Esophagus mucosa (tissue), 1 donor: ENCODE data around the gene SERPINB2. TPM values are rescaled to one million over a fixed set of nuclear protein-coding genes. Genes with fewer than 3 reads are reported as not detected.
"Not testable (repeated sequence)": the region's sequence is repeated elsewhere in the genome, so short reads cannot be mapped to it uniquely, and the experiment has no call there.

Source experiments
- ATAC-seq: fragments of 200-7000 bp; cut with Tn5 transposase; one replicate; pipeline ENCODE4 v1.9.1; 2020
- total RNA-seq: library from RNA; stranded (reverse); gene quantifications from one replicate; pipeline ENCODE4 v1.2.4, GENCODE V29; 2023
- donor health status: DM: yes; HTN: yes; CAD: no.

The SERPINB2 gene
- total RNA-seq, 1 donor from 2014 or later: 139 TPM

DNA sequence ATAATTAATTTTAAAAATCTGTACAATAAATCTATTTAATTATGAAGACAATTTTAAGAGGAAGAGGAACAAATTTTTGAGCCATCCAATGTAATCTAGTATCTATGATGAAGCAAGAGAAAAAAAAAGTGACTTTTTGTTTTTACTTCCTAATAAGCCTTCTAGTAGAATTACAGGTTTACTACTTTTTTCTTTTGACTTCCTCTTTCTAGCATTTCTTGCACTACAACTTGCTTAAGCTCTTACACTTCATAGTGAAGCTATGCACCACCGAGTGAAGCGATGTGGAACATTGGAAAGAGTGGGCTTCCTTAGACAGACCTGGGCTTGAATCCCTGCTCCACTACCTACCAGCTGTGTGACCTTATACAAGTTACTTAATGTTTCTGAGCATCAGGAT is 2.1 kb downstream of the SERPINB2 start:
- peak; percentile 17 for ATAC-seq

DNA sequence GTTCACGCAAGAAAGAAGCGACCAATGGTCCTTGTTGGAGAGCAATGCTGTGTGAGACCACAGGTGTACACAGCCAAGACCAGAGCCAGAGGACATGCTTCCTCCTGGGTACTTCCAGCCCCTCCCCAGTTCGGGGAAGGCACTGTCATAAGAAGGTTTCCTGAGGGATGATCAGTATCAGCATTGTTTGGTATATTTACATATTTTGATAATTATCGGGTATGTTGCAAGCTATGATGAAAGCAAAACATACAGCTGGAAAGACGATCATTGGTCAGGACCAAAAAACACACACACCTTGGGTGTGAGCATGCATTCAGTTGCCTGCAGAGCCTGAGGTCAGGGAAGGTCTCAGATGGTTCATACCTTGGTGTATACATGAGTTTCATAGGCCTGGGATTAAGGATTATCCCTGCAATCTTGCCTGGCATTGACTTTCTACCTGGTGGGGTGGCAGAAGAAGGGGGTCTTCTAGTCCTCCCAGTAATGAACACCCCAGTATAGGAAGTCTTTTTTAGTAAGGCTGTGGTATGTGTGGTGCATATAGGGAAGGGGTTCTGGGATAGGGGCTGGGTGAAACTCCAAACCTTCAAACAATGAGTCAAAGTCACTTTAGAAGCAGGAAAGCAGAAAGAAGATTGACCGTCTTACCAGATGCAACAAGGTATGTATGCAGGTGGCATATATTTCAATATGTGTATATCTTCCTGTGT is 2.9 kb downstream of the SERPINB2 start:
- peak; percentile 50 for ATAC-seq

DNA sequence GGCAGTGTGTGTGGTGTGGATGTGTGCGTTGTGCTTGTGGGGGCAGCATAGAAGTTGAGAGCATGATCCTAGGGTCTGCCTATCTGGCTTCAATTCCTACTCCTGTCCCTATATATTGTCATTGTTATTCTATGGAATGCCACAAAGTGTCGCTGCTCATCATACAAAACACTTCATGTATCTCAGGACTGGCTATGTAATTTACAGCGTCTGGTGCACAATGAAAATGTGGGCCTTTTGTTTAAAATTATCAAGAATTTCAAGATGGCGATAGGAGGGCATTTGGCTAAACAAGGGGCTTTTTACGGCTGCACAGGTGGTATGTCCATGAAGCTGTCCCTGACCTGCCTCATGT is 3.4 kb downstream of the SERPINB2 start:
- ATAC-seq: no peak

DNA sequence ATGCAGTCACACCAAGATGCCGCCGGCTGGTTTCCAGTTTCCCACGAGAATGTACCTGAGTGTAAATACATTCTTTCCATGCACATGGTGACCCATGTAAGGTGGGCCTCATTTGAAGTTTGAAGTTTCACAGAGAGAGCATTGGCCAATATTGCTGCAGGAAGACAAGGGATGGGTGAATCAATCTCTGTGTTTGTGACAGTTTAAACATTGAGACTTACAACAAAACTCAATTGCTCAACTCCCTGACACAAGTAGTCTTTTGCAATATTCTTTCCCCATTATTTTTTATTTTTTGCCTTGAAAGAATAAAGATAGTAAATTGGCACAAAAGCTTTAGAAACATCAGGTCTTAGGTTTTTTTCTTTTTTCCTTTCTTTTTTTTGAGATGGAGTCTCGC is 5.1 kb downstream of the SERPINB2 start:
- no peak for ATAC-seq

DNA sequence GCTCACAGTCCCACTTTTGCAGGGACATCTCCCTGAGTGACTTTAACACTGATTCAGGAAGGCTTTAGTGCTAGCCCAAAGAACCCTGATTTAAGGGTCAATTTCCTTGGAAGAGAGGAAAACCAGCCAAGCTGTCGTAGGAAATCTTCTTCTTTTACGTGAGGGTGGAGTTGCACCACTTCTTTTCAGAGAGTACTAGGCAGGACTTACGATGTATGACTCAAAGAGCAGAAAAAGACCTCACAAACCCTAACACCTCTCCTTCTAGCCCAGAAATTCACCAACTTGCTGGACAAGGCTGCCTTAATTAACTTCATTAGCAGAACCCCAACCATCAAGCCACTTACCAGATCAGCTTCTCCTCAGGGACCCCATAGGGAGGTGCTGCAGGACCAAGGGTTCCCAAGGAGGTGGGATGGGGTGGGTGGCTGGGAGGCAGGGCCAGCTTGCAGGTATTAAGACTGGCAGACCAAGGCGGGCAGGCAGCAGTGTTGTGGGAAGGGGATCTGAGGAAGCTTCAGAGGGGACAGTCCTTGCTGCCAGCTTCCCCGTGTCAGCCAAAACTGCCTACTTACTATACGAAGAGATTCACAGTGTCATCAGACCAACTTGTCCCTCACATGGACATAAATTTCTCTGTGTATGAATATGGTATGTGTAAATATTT is 6.7 kb downstream of the SERPINB2 start:
- no peak for ATAC-seq

DNA sequence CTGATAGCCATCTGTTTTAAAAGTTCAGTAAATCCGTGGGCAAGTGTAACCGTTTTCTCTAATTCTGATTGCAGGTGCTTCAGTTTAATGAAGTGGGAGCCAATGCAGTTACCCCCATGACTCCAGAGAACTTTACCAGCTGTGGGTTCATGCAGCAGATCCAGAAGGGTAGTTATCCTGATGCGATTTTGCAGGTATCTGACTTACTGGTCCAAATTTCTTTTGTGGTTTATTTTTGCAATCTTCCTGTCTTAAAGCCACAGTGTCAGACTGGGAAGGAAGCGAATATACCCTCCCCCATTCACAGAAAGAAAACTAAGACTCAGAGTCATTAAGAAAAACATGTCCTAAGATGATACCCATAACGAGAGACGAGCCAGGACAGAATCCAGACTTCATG is 7.7 kb downstream of the SERPINB2 start:
- ATAC-seq: no peak

DNA sequence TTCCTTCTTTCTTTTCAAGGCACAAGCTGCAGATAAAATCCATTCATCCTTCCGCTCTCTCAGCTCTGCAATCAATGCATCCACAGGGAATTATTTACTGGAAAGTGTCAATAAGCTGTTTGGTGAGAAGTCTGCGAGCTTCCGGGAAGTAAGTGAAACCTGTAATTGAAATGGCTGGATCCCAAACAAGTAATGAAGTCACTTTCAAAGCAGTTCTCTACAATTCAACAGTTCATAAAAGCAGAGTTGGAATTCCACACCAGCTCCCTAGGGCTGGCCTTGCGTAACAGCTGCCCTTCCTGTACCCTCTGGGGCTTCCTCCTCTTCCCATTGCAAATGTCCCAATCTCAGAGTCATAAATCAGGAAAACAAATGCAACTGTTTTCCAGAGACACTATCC is 9.6 kb downstream of the SERPINB2 start:
- ATAC-seq: no peak

DNA sequence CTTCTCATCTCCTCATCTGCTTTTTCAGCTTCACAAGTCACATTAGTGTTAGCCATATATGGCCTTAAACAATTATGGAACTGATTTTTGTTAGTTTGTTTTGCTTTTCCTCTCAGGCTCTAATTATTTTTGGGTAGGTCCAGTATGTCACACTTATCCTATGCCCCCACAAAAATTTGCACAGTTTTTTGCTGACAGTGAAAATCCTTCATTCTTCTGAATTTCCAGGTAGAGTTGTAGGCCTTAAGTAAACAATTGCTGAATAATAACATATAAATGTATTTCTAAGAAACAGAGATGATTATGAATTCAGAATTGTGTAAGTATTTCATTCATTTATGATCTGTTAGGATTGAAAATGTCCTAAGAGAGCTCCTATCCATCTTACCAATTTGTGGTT is 11.7 kb downstream of the SERPINB2 start:
- ATAC-seq: no peak

DNA sequence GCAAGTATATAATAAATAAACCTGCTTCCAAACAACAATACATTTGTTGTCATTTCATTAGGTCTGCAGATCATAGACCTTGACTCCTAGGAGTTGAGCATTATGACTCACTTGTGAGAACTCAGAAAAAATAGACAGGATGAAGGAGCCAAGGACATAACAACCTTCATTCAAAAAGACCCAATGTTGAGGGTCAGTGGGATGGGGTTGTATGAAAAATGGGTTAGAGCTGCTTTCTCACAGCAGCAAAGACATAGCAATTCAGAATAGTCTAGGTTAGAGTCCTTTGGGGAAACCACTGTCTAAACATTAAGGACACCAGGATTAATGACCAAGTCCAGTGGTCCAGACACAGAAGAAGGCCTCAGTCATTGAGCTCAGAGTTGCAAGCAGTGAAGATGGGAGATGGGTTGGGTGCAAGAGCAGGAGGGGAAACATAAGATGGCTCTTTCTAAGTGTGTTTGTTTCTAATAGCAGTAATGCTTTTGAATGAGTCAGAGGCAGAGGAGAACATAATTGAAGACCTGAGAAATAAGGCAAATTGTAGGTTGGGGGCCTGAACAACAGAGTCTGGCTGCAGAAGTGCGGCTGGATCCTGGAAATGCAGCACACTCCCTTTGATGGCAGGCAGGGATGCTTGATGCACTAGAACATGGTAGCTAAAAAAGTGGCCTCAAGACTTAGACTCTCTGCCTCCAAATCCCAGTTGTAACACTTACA is 16.5 kb downstream of the SERPINB2 start:
- no peak for ATAC-seq

DNA sequence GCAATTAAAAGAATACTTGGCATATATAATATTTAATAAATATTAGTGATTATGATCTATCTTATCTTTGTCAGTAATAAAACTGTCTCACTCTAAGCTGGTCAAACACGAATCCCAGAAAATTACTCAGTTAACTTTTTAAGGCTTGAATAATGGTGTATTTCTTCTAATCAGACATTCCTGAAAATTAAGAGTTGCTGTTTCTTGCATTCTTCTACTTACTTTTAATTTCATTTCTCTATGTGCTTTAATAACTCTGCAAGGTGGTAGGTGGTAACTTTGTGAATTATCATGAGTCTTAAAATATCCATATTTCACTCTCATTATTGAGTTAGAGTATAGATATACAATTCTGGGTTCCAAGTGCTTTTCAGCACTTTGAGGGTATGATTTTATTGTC is 17.2 kb downstream of the SERPINB2 start:
- ATAC-seq: no peak

DNA sequence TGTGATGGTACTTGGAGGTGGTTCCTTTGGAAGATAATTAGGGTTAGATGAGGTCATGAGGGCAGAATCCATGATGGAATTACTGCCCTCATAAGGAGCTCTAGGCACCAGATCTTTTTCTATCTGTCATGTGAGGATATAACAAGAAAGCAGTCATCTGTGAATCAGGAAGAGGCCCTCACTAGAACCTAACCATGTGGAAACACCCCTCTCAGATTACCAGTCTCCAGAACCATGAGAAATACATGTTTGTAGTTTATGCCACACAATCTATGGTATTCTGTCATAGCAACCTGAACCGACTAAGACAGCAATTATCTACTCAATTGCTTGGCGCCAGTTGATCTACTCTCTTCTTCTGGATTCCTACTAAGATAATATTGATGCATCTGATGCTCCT is 17.9 kb downstream of the SERPINB2 start:
- ATAC-seq: no peak

DNA sequence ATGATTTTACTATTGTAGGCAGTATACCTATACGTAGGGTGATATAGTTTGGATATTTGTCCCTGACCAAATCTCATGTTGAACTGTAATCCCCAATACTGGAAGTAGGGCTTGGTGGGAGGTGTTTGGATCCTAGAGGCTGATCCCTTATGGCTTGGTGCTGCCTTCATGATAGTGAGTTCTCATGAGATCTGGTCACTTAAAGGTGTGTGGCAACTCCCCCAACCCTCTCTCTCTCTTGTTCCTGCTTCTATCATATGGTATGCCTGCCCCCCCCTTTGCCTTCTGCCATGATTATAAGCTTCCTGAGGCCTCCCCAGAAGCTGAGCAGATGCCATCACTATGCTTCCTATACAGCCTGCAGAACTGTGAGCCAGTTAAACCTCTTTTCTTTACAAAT is 18.6 kb downstream of the SERPINB2 start:
- no peak for ATAC-seq

DNA sequence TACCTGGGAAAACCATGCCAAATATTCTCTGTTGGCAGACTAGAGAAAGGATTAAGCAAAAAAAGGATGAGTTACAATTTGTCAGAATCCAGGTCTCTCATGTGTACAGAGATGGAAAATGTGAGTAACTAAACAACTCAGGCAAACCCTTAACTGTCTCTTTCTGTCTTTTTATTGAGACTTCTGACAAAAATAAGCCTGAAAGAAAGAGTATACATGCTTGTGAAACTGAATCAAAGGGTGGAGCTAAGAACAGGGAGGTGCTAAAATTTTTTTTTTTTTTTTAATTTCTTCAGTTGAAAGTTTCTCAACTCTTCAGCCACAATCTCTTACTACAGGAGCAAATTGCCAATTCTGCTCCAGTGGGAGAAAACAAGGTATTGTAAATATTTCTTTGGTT is 20.2 kb downstream of the SERPINB2 start, which contains the start of gene SERPINB10:
Gene SERPINB10 (plus strand): TSS at position 295 of the 400 bp plus-strand sequence. CDS start 7,553 bp downstream, outside the sequence.
- no peak for ATAC-seq

DNA sequence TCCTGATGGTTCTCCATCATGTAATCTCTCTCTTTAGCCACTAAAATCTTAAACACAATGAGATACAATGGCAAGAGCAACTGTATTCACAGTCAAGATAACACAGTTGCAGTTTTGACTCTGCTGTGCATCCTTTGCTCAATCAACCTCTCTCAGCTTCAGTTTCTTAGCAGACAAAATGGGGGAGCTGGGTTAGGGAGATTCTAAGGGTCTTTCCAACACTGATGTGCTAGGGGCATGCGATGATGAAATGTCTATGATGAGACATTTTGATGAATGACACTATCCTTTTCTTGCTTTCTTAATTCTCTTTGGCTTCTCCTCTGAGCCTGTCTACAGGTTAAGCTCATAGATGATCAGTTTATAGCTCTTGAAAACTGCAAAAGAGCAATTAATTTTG is 21.4 kb downstream of the SERPINB2 start:
- ATAC-seq: no peak

DNA sequence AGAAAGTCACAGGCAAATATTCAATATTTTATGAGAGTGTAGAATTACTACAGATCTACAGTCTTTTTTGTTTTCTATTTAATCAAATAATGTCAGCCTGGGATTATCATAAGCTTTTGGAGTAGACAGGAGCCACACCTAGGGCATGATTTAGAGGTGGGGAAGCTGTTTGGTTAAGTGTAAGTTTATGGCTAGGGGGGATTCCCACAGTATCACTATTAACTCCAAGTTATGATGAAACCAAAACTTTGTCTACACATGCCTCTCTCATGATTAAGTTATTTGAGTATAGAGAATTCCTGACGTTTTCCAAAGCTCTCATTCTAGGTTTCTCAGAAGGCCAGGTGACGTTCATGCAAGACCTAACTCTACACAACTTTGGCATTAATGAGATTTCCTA is 22.4 kb downstream of the SERPINB2 start:
- peak; percentile 87 for ATAC-seq

DNA sequence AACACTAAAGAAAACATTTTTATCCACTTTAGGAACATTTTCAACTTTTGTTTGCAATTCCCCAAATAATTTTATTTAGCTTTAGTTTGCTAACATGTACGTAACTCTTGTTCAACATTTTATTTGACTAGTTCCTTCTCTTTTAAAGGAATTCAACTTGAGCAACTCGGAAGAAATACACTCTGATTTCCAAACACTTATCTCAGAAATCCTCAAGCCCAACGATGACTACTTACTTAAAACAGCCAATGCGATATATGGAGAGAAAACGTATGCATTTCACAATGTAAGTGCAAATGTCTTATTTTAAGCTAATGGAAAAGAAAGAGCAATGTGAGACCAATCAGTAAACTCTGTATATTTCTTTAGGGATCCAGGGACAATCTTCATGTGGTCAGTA is 30.3 kb downstream of the SERPINB2 start:
- no peak for ATAC-seq

DNA sequence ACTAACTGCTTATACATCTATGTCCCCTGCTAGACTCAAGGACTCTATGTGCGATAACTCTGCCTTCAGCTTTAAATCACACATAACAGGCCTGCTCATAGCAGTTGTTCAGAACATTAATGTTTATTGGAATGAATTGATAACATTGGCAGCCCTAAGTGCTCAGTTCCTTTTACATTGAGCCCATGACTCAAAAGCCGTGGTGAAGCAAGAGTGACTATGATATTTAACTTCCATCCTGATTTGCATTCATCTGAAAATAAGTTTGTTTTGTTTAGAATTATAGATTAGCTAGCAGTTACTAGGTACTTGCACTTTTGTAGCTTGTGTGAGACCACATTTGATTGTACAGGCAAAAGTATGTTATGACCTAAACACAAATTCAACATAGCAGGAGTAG is 34.5 kb downstream of the SERPINB2 start:
- ATAC-seq: no peak

DNA sequence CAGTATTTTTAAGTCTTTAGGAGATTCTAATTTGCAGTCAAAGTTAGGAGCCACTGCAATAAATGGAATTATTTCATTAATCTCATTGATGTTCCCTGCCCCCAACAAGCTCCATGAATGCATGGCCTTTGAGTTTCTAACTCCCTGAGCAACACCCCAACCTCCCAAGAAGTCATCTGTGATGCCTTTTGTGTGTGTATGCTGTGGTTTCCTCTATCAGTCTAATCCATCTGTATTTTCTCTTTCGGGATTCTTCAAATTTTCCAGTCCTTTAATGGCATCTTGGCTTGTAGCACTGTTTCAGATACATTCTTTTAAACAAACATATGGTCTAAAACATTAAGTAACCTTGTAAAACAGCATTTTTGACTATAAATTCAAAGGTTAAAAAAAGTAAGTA is 37.0 kb downstream of the SERPINB2 start:
- ATAC-seq: no peak

DNA sequence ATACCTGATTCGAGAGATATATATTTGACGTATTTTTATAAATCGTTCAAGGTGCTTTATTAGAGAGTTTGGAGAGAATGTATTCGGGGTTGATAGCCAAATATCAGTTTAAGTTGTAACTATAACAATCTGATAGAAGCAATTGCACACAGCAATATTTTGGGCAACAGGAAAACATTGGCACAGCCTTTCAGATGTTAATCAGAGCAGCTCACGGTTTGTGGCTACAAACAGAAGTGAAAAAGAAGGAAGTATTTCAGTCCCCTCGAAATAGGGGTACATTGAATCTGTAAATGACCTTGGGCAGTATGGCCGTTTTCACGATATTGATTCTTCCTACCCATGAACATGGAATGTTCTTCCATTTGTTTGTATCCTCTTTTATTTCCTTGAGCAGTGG is 40.8 kb downstream of the SERPINB2 start:
- ATAC-seq: no peak

DNA sequence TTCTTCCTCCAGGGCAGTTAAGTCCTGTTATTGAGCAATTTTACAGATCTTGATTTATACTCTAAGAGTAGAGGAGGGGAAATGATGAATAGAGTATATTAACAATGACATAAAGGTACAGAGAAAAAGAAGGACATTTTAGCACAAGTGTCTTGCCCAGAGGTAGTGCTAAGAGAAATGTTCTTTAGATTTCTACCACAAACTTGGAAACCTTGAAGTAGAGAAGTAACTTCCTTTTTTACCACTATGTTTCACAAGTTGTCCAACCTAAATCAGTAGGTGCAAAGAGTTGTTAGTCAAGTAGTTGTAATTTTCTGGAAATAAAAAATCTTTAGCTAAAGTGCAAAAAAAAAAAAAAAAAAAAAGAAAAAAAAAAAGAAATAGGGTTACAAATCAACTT is 41.9 kb downstream of the SERPINB2 start:
- not testable (repeated sequence) for ATAC-seq

DNA sequence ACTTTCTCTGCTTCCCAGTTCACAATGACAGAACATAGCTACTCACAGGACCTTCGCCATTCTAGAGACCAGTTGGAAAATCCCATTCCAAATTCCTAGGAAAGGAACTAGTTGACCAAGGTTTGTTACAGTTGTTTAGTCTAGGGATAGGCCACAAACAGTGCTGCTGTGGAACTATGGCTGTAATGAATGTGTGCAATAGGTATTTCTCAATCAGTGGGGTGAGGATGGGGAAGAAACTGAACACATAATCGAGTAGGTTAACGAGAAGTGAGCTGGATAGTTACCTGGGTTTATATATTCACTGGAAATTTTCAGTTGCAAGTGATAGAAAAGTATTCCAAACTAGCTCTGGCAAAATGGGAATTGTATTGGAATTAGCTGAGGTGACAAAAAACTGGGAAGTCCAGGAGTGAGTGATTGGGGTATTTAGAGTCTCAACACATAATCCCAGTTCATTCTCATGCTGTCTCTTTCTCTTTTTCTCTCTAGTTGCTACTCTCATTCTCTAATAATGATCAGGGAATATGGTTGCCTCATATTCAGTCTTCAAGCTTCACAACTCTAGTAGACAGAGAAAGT is 43.4 kb downstream of the SERPINB2 start:
- no peak for ATAC-seq

DNA sequence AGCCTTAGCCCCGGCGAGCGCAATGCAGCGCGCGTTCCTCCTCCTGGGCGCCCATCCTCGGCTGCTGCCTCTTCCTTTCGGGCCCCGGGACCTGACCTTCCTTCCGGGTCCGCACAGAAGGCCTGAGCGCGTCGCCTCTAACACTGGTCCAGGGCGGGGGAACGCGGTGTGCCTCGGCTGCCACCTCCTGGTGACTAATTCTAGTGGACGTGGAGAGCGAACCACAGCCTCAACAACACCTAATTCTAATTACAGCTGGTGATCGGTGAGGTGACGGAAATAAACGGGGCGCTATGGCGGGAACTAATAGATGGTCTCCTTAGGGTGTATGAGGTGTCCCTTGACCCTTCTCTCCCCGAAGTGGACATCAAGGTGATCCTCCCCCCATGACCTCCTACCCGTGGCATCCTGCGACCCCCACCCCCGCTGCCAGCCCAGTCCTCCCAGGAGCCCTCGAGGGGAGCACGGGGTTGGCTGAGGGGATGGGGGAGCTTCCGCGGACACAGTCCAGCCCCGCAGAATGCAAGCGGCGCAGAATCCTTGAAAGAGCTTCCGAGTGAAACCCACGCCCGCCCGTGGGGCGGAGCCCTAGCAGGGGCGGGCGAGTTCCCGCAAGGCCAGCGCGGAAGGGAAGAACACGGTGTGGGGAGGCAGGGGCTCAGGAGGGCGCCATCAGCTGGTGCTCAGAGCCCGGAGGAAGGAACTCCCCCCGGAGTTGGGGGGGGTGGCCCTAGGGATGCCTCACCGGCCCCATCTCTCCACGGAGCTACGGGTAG is 48.8 kb downstream of the SERPINB2 start:
- ATAC-seq: peak; percentile 96

DNA sequence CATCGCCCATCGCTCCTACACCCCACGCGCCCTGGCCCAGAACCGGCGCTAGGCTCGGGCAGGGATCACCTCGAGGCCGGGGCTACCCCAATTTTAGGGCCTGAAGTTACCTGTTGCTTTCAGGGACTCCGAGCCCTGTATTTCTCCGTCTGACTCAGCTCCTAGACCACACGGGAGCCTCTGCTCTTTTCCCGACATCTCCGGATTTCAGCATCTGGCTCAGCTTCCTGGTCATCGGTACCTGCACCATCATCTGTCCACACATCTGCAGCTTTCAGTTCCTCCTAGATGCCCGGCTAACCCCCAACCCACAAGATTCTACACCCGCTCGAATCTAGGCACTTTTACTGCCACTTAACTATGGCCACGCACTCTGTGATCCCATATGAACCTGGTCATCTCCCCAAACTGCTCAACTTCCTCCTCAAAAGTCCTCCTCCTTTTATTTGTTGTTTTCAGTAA is 49.5 kb downstream of the SERPINB2 start:
- peak; percentile 6 for ATAC-seq
